ENCODE results near the gene MAD1L1.
"Not testable (repeated sequence)": the region's sequence is repeated elsewhere in the genome, so short reads cannot be mapped to it uniquely, and the experiment has no call there.

Gene MAD1L1

GRCh38 chr7:1845536-1846311 lies 387.0 kb downstream of the MAD1L1 start:
- DNase-seq: peak in 1 of 14 donors; percentile 11

GRCh38 chr7:1844951-1845390 lies 387.8 kb downstream of the MAD1L1 start:
- DNase-seq: no peak

- DNase-seq: no peak
These were observed 388.3 kb downstream of the MAD1L1 start for GRCh38 chr7:1844336-1844950.

- DNase-seq: no peak
These were observed 388.8 kb downstream of the MAD1L1 start for GRCh38 chr7:1843921-1844335.

GRCh38 chr7:1843271-1843861 lies 389.4 kb downstream of the MAD1L1 start:
- no peak for DNase-seq

GRCh38 chr7:1842321-1843221 lies 390.2 kb downstream of the MAD1L1 start:
- no peak for DNase-seq

GRCh38 chr7:1841286-1842021 lies 391.3 kb downstream of the MAD1L1 start:
- not testable (repeated sequence) for DNase-seq

GRCh38 chr7:1840744-1841143 lies 392.0 kb downstream of the MAD1L1 start:
- DNase-seq: not testable (repeated sequence)

- DNase-seq: no peak
These were observed 393.0 kb downstream of the MAD1L1 start for GRCh38 chr7:1839701-1840100.

GRCh38 chr7:1838911-1839531 lies 393.7 kb downstream of the MAD1L1 start:
- DNase-seq: not testable (repeated sequence)

- DNase-seq: not testable (repeated sequence)
These were observed 394.2 kb downstream of the MAD1L1 start for GRCh38 chr7:1838544-1838872.

GRCh38 chr7:1837696-1838543 lies 394.8 kb downstream of the MAD1L1 start:
- DNase-seq: not testable (repeated sequence)

GRCh38 chr7:1831933-1832535 lies 400.7 kb downstream of the MAD1L1 start:
- DNase-seq: not testable (repeated sequence)

GRCh38 chr7:1831471-1831870 lies 401.3 kb downstream of the MAD1L1 start:
- DNase-seq: not testable (repeated sequence)

- not testable (repeated sequence) for DNase-seq
These were observed 403.1 kb downstream of the MAD1L1 start for GRCh38 chr7:1829668-1830067.

- no peak for DNase-seq
These were observed 403.6 kb downstream of the MAD1L1 start for GRCh38 chr7:1829111-1829510.

- DNase-seq: not testable (repeated sequence)
These were observed 404.6 kb downstream of the MAD1L1 start for GRCh38 chr7:1828170-1828569.

GRCh38 chr7:1827521-1827981 lies 405.2 kb downstream of the MAD1L1 start:
- not testable (repeated sequence) for DNase-seq

GRCh38 chr7:1826931-1827330 lies 405.8 kb downstream of the MAD1L1 start:
- DNase-seq: not testable (repeated sequence)

Measured in C1 segment of cervical spinal cord (tissue), 14 donors.